Choroid plexus epithelial cell (primary cell): Measurements from ENCODE around the gene SAE1.

Source experiments
- DNase-seq: peaks from one replicate; pipeline ENCODE4 v3.0.0-alpha.2; 2010; ENCODE audit warnings: low read depth
- H3K4me3 ChIP-seq: 2 replicates; pipeline ENCODE4 v1.5.1; 2011; ENCODE audit warnings: low read depth, mild to moderate bottlenecking, control low read depth, low read length, moderate library complexity
- TF ChIP-seq, protein P1 (sequence below): conservative IDR thresholded peaks from 2 replicates; pipeline ENCODE4 v1.5.1; 2011; ENCODE audit warnings: low read depth, mild to moderate bottlenecking, control low read depth, inconsistent platforms, low read length, moderate library complexity

Gene SAE1

DNA sequence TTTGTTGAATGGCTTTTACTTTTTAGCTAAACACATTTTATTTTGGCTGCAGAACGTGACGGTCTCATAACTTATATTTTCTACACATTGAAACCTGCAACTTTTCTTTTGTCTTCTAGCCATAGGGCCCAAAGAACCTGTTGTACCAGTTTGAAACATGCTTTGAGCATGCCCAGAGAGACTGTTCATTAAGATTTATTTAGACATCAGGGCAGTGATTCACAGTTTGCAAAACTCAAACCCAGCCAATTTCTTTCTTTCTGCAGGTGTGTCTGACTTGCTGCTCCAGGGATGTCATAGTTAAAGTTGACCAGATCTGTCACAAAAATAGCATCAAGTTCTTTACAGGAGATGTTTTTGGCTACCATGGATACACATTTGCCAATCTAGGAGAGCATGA, 22.0 kb downstream of the SAE1 start:
- H3K4me3 ChIP-seq: no peak overlapping the region
- TF ChIP-seq, protein P1, sequence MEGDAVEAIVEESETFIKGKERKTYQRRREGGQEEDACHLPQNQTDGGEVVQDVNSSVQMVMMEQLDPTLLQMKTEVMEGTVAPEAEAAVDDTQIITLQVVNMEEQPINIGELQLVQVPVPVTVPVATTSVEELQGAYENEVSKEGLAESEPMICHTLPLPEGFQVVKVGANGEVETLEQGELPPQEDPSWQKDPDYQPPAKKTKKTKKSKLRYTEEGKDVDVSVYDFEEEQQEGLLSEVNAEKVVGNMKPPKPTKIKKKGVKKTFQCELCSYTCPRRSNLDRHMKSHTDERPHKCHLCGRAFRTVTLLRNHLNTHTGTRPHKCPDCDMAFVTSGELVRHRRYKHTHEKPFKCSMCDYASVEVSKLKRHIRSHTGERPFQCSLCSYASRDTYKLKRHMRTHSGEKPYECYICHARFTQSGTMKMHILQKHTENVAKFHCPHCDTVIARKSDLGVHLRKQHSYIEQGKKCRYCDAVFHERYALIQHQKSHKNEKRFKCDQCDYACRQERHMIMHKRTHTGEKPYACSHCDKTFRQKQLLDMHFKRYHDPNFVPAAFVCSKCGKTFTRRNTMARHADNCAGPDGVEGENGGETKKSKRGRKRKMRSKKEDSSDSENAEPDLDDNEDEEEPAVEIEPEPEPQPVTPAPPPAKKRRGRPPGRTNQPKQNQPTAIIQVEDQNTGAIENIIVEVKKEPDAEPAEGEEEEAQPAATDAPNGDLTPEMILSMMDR: no peak
- no peak for DNase-seq

DNA sequence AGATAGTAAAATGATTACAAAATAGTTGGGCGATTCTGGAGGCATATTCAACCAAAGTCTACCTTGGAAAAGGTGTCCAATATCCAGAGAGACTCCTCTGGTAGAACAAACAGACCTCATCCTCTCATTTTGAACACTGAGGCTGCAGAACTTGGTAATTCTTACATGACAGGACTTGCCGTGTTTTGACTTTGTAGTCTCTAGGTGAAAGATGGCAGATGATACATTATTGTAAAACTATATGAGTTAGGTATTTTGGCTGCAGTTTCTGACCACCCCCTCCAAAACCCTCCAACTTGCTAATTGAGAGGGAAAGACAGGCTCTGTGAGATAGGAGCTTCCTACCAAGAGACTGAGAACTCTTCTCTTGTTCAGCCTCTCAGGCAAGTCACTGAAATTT, 22.6 kb downstream of the SAE1 start:
- no peak for DNase-seq

DNA sequence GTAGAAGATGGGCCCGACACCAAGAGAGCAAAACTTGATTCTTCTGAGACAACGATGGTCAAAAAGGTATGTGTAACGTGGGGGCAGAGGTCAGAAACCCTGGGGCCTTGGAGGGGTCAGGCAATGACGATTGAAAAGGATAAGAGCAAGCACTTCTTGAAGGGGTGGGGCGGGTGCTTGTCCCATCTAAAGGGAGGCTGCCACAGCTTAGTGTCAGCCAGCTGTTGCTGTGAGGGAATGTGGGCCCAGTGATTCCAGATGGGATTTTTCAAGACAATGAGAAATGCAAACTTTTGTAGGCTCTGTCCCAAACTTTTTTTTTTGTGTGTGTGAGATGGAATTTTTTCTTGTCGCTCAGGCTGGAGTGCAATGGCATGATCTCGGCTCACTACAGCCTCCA, 24.5 kb downstream of the SAE1 start:
- TF ChIP-seq, protein P1: no peak
- no peak for DNase-seq
- H3K4me3 ChIP-seq: no peak overlapping the region

More for the DNA sequence above, 22.6 kb downstream of the SAE1 start:
- TF ChIP-seq, protein P1: no peak
- no peak overlapping the region for H3K4me3 ChIP-seq

DNA sequence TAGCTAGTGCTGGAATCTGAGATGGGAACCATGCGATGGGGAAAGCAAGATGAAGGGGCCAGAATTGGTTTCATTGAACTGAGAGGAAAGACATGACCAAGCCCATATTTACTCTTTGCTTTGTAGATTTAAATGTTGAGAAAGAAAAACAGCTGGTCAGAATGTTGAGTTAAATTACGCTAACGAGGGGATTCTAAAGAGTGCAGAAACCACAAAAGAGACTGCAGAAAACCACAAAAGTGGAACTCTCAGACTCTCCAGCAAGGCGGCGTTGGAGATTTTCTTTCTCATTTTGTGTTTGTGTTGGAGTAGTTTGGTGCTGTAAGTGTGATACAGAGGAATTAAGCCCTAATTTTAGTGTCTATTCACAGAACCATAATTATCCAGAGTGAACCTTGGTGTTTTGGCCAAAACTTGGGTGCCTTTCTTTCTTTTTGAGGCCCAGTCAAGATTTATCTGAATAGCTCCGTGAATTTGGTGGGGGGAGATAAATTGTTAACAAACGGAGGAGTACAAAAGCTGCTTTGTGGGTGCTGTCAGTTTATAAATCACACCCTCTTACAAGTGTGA, 26.3 kb downstream of the SAE1 start:
- TF ChIP-seq, protein P1: no peak
- no peak overlapping the region for H3K4me3 ChIP-seq
- DNase-seq: peak; percentile 24

DNA sequence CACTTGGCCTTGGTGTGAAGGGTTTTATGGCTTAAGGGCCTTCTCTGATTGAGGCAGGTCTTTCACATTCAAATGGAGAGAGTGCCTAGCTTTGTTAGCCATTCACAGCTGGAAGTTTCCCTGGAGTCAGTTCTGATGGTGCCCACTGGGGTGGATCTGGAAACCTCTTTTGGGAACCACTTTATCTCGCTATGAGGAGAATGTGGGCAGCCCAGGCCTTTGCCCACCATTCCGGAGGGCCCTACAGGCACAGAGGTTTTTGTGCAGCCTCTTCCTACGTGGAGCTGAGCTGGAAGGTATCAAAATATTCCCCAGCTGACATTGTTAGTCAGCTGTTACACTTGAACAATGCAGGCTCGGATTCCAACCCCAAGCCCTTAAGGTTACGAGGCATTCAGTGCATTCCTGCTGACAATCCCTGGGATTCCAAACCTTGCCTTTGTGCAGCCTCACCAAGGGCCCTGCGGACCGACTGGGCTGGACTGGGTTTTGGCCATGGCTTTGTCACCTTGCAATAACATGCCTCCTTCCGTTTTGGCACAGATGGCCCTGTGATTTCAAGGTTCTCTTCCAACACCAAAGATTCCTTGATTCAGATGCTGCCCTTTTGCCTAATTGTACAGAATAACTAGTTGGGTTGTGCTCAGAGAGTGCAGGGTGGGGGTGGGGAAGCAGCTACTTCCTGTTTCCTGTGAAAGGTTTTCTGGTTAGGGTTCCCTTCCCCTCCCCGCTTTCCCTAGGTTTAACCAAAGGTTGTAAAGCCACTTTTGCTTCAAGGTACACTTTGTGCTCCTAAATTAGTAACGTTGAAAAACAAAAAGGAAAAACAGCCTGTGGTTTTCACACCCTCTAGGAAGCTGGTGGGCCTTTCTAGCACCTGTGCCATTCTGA, 27.0 kb downstream of the SAE1 start:
- no peak overlapping the region for H3K4me3 ChIP-seq
- TF ChIP-seq, protein P1: no peak
- peak; percentile 79 for DNase-seq

DNA sequence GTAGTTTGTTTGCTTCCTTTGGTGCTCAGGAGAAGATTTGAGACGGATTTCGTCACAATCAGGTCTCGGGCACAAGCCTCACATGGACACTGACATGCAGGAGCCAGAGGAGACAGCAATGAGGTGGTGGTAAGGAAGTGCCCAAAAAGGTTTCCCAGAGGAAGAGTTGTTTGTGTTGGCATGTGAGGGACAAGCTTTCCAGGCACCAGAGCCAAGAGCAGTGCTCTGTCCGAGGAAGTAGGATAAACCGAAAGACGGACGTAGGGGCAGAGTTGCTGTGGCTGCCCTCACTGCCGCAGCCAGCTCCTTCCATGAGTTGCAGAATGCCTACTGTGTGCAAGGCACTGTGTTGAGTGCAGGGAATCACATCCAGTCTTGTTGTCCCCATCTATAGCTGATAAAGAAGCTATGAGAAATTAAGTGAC, 27.7 kb downstream of the SAE1 start:
- TF ChIP-seq, protein P1: no peak
- no peak for DNase-seq
- no peak overlapping the region for H3K4me3 ChIP-seq
